Body of pancreas (tissue), 4 donors: Measurements from ENCODE around the gene ANKRD23.

ENCODE experiments used
- POLR2A ChIP-seq, 3 donors: fragments of 450-650 bp; IDR thresholded peaks; one replicate each; pipeline ENCODE4 v1.6.1; 2016; ENCODE audit warnings: antibody characterized with exemption in 3 of 3, mild to moderate bottlenecking in 2 of 3
- TF ChIP-seq, protein P1 (sequence below), 7 experiments: fragments of 450-650 bp in 4 of 7; fragments of 200-600 bp in 3 of 7; sonication (generic) in 3 of 7; IDR thresholded peaks; one replicate each; pipeline ENCODE4 v1.5.1; 2016 to 2019; ENCODE audit warnings: antibody characterized with exemption in 7 of 7

DNA sequence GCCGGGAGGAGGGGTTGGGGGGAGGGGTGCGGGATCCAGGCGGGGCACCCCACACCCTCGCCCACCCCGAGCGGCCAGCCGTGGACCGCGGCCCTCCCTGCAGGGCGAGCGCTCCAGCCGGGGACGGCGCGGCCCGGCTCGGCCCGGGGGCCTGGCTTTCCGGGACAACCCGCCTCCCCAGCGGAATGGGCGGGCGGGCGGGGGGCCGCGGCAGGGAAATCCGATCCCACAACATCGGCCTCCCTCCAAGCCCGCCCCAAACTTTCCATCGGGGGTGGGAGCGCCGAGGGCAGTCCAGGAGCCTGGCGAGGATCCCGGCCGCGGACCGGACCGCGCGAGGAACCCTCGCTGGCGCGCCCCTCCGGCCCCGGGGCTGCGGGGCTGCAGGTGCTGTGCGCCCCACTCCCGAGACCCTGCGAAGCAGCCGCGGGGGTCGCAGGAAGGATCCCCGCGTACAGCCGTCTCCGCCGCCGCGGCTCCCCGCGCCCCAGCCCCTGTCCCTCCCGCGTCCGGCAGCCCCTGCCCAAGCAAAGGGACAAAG, 25.5 kb upstream of the ANKRD23 start:
- TF ChIP-seq, protein P1, sequence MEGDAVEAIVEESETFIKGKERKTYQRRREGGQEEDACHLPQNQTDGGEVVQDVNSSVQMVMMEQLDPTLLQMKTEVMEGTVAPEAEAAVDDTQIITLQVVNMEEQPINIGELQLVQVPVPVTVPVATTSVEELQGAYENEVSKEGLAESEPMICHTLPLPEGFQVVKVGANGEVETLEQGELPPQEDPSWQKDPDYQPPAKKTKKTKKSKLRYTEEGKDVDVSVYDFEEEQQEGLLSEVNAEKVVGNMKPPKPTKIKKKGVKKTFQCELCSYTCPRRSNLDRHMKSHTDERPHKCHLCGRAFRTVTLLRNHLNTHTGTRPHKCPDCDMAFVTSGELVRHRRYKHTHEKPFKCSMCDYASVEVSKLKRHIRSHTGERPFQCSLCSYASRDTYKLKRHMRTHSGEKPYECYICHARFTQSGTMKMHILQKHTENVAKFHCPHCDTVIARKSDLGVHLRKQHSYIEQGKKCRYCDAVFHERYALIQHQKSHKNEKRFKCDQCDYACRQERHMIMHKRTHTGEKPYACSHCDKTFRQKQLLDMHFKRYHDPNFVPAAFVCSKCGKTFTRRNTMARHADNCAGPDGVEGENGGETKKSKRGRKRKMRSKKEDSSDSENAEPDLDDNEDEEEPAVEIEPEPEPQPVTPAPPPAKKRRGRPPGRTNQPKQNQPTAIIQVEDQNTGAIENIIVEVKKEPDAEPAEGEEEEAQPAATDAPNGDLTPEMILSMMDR (IDR thresholded peaks at IDR 0.05) = peak in 2 of 7 experiments; percentile 5 to 6
- no peak for TF ChIP-seq POLR2A (IDR thresholded peaks at IDR 0.05)
